Neutrophil (primary cell): Measurements from ENCODE around the gene TRANK1.

Source experiments
- H3K27ac ChIP-seq: fragments of 200-600 bp; sonication (generic); 2 replicates; pipeline ENCODE4 v1.5.1; 2016; ENCODE audit warnings: mild to moderate bottlenecking, moderate library complexity
- H3K27me3 ChIP-seq: fragments of 200-600 bp; sonication (generic); 2 replicates; pipeline ENCODE4 v1.6.0; 2016; ENCODE audit warnings: mild to moderate bottlenecking
- H3K36me3 ChIP-seq: fragments of 200-600 bp; sonication (generic); 2 replicates; pipeline ENCODE4 v1.5.1; 2017
- H3K4me1 ChIP-seq, 2 experiments: fragments of 200-600 bp in 1 of 2; sonication (generic) in 1 of 2; 1 replicate in 1 of 2; 2 replicates in 1 of 2; pipeline versions ENCODE4 v1.5.1 to v1.6.1; 2013 to 2016; ENCODE audit warnings: low read depth in 1 of 2, low read length in 1 of 2, mild to moderate bottlenecking in 1 of 2, moderate library complexity in 1 of 2; ENCODE audit not compliant: control insufficient read depth in 1 of 2, insufficient read depth in 1 of 2
- H3K4me3 ChIP-seq, 2 experiments: fragments of 200-600 bp in 1 of 2; sonication (generic) in 1 of 2; 1 replicate in 1 of 2; 2 replicates in 1 of 2; pipeline ENCODE4 v1.5.1; 2013 to 2016; ENCODE audit warnings: low read depth in 1 of 2, low read length in 1 of 2, mild to moderate bottlenecking in 1 of 2, moderate library complexity in 1 of 2
- H3K9me3 ChIP-seq: fragments of 200-600 bp; sonication (generic); 2 replicates; pipeline ENCODE4 v1.5.1; 2016
- TF ChIP-seq, protein P1 (sequence below): fragments of 200-600 bp; sonication (generic); IDR thresholded peaks from 2 replicates; pipeline ENCODE4 v1.5.1; 2016; ENCODE audit warnings: antibody characterized with exemption

Gene TRANK1

GRCh38 chr3:36989568-36989967, 44.7 kb upstream of the TRANK1 start:
- peaks cover 57 to 58% of the 10 kb centered on the region in 2 experiments for H3K4me1 ChIP-seq
- H3K9me3 ChIP-seq: no peaks in the 10 kb centered on the region
- peak overlapping the region; percentile 19 to 21 for H3K4me3 ChIP-seq
- H3K27ac ChIP-seq: peak overlapping the region; percentile 76
- TF ChIP-seq, protein P1, sequence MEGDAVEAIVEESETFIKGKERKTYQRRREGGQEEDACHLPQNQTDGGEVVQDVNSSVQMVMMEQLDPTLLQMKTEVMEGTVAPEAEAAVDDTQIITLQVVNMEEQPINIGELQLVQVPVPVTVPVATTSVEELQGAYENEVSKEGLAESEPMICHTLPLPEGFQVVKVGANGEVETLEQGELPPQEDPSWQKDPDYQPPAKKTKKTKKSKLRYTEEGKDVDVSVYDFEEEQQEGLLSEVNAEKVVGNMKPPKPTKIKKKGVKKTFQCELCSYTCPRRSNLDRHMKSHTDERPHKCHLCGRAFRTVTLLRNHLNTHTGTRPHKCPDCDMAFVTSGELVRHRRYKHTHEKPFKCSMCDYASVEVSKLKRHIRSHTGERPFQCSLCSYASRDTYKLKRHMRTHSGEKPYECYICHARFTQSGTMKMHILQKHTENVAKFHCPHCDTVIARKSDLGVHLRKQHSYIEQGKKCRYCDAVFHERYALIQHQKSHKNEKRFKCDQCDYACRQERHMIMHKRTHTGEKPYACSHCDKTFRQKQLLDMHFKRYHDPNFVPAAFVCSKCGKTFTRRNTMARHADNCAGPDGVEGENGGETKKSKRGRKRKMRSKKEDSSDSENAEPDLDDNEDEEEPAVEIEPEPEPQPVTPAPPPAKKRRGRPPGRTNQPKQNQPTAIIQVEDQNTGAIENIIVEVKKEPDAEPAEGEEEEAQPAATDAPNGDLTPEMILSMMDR: no peak
- no peaks in the 10 kb centered on the region for H3K27me3 ChIP-seq
- peaks cover 20% of the 10 kb centered on the region for H3K36me3 ChIP-seq

- Histone ChIP-seq H3K9me3 (no peaks in the 10 kb centered on the region), H3K27ac (peak overlapping the region; percentile 76), H3K4me3 (peak overlapping the region; percentile 19 to 21), H3K27me3 (no peaks in the 10 kb centered on the region), H3K4me1 (peaks cover 52% of the 10 kb centered on the region in 2 experiments), H3K36me3 (peaks cover 25% of the 10 kb centered on the region)
- TF ChIP-seq, protein P1: no peak
Measured at GRCh38 chr3:36989005-36989404, 44.2 kb upstream of the TRANK1 start.

DNA sequence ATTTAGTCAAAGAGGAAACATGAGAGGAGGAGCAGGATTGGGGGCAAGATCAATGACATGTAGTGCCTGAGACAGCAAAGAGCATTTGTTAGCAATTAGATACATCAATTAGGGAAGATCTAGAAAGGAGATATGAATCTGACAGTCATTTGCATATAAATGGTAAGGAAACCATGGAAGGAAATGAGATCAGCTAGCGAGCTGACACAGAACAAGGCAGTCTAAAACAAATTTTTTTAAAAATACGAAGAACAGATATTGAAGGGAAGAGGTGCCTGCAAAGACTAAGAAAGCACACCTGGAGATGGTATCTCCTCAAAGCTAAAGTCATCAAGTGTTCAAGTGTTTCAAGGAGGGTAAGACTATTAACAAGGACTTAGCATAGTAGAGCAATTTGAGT, 43.5 kb upstream of the TRANK1 start:
- H3K36me3 ChIP-seq: peaks cover 32% of the 10 kb centered on the region
- H3K4me3 ChIP-seq: no peak overlapping the region
- TF ChIP-seq, protein P1: no peak
- H3K4me1 ChIP-seq: peaks cover 47 to 48% of the 10 kb centered on the region in 2 experiments
- no peaks in the 10 kb centered on the region for H3K27me3 ChIP-seq
- H3K9me3 ChIP-seq: no peaks in the 10 kb centered on the region
- peak overlapping the region; percentile 76 for H3K27ac ChIP-seq

- Histone ChIP-seq H3K27me3 (no peaks in the 10 kb centered on the region), H3K4me3 (no peak overlapping the region), H3K36me3 (peaks cover 44% of the 10 kb centered on the region), H3K9me3 (no peaks in the 10 kb centered on the region), H3K4me1 (no peaks in the 10 kb centered on the region), H3K27ac (no peak overlapping the region)
- TF ChIP-seq, protein P1: no peak
Measured at GRCh38 chr3:36981006-36981405, 36.2 kb upstream of the TRANK1 start.

DNA sequence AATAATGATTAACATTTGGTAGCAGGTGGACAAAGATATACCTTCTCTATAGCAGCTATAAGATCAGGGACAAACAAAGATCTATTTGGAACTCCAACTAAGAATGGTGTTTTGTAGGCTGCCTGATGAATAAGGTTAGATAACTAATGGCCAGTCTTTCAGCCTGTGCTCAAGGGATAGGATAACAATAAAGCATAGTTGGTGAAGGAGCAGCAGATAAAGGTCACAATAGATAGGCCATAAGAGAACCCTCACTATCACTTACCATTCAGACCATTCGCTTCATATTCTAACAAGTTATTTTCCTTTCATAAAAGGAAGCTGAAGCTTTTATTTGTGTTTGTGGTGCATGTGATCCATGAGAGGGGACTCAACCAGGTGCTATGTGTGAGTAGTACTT, 28.3 kb upstream of the TRANK1 start:
- Histone ChIP-seq H3K36me3 (peaks cover 3% of the 10 kb centered on the region), H3K4me3 (no peak overlapping the region), H3K27me3 (no peaks in the 10 kb centered on the region), H3K27ac (no peak overlapping the region), H3K9me3 (no peaks in the 10 kb centered on the region), H3K4me1 (peaks cover 6 to 9% of the 10 kb centered on the region in 2 experiments)
- TF ChIP-seq, protein P1: no peak

DNA sequence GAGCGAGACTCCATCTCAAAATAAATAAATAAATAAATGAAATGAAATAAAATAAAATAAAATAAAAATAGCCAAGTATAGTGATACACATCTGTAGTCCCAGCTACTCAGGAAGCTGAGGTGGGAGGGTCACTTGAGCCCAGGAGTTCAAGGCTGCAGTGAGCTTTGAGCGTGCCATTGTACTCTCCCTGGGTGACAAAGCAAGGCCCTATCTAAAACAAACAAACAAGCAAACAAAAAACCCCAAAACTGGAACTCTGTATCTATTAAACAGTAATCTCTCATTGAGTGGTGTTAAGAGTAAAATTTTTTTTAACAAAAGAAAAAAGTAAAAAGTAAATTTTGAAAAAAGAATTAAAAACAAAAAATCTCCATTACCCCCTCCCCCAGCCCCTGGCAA, 27.3 kb upstream of the TRANK1 start:
- TF ChIP-seq, protein P1: no peak
- Histone ChIP-seq H3K4me3 (no peak overlapping the region), H3K27me3 (no peaks in the 10 kb centered on the region), H3K4me1 (peaks cover 6 to 9% of the 10 kb centered on the region in 2 experiments), H3K36me3 (peaks cover 3% of the 10 kb centered on the region), H3K27ac (no peak overlapping the region), H3K9me3 (no peaks in the 10 kb centered on the region)
